Activated CD4-positive, alpha-beta T cell treated with anti-CD3 and anti-CD28 coated beads for 24 hours (primary cell): ENCODE measurements around the gene TMEM132A.

Source experiments
- DNase-seq, 2 donors: peaks; one replicate each; pipeline ENCODE4 v3.0.0-alpha.2; 2020; ENCODE audit warnings: low read depth in 2 of 2

TMEM132A gene

GRCh38 chr11:60921777-60922335 is 2.4 kb upstream of the TMEM132A start:
- no peak for DNase-seq

- DNase-seq, result no peak
These were observed 1.4 kb upstream of the TMEM132A start for GRCh38 chr11:60922906-60923305.

- no peak for DNase-seq
These were observed 934 bp upstream of the TMEM132A start for GRCh38 chr11:60923326-60923725.

GRCh38 chr11:60923800-60924109 is 505 bp upstream of the TMEM132A start:
- no peak for DNase-seq

DNA sequence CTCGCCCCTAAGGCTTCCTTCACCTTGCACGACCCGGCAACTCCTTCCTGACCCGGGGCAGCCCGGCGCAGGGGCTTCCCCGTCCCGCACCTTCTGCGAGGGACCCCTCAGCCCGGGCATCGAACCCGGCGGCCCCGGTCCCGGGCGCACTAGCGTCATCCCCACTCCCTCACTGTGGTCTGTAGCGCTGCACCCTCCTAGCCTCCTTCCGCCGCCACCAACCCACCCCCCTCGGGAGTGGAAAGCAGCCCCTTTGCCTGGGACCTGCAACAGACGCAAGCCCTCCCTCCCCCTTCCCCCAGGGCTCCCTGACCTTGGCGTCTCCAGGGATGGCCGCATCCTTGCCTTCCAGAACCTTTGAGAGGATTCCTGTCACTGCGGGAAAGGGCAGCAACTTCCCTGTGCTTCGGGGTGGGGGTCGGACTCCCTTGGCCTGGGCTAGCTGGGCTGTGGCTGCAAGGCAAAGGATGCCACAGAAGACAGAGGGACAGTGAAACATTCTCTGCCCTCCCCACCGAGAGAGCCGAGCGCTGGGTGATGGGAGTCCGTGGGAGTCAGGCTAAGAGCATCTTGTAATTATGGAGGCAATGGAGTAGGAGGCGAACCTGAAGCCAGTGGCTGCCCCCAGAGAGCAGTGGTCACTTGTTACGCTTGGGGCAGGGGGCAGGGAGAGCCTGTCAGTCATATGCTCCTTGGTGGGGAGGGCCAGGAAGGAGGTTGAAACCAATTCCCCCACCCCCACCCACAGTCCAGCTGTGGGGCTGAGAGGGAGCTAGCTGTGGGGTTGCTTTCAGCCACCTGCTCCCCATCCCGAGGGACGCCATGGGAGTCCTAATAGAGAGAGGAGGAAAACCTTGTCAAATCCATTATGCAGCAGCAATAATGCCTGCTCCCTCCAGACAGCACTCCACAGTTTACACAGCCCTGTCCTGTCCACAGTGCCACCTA is 920 bp downstream of the TMEM132A start:
- no peak for DNase-seq

DNA sequence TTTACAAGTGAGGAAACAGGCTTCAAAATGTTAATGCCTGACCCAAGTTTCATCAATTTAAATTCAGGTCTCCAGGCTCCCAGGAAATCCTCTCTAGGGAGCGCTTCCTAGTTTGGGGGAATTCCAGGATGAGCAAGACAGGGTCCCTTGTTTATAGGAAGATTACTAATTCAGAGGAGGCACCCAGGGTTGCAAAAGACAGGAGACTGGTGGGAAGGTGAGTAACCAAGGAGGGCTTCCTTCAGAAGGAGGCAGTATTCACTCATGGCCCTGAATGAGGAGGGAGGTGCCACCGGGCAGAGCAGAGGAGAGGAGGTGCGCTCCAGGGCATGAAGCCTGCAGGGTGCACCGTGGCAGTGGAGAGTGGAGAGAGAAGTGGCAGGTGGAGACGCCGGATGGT is 1.6 kb downstream of the TMEM132A start:
- DNase-seq, result no peak

GRCh38 chr11:60926500-60926899 is 2.2 kb downstream of the TMEM132A start:
- DNase-seq, result no peak

- no peak for DNase-seq
These were observed 2.9 kb downstream of the TMEM132A start for GRCh38 chr11:60927061-60927592.

- no peak for DNase-seq
These were observed 3.3 kb downstream of the TMEM132A start for GRCh38 chr11:60927600-60927999.

DNA sequence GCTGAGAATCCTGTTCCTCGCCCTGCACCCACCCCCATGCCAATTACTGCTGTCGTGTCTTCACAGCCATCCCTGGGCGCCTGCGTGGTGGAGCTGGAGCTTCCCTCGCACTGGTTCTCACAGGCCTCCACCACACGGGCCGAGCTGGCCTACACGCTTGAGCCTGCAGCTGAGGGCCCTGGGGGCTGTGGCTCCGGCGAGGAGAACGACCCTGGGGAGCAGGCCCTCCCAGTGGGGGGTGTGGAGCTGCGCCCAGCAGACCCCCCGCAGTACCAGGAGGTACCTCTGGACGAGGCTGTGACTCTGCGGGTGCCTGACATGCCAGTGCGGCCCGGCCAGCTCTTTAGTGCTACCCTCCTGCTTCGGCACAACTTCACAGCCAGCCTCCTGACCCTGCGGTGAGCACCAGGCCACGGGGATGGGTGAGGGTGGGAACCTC is 4.3 kb downstream of the TMEM132A start:
- no peak for DNase-seq

DNA sequence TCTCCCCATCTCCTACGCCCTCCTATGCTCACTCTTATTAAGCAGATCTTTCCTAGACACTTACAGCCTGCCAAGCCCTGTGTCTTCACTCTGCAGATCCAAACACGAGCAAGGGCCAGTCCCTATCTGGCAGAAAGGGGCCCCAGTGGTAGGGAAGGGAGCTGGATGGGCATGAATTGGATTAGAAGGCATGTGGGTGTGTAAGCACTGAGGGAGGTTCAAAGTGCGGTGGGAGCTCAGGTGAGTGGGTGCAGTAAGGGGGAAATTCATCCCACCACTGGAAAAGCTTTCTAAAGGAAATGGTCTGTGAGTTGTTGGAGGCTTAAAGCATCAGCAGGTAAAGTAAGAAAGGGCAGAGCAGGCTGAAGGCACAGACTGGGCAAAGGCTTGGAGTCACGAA is 5.5 kb downstream of the TMEM132A start:
- DNase-seq, result no peak

DNA sequence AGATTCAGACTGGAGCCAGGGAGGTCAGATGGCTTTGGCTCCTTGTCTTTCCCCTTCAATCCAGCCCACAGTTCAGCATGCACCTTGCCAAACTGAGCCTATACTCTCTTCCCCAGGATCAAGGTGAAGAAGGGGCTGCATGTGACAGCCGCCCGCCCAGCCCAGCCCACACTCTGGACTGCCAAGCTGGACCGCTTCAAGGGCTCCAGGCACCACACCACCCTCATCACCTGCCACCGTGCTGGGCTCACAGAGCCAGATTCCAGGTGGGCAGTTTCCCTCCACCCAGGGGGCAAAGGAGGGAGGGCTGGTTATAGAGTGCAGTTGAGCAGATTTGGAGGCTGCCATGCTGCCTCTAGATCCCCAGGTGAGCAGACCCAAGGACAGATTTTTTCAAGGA is 6.1 kb downstream of the TMEM132A start:
- DNase-seq, result no peak

- no peak for DNase-seq
These were observed 7.7 kb downstream of the TMEM132A start for GRCh38 chr11:60931917-60932316.

DNA sequence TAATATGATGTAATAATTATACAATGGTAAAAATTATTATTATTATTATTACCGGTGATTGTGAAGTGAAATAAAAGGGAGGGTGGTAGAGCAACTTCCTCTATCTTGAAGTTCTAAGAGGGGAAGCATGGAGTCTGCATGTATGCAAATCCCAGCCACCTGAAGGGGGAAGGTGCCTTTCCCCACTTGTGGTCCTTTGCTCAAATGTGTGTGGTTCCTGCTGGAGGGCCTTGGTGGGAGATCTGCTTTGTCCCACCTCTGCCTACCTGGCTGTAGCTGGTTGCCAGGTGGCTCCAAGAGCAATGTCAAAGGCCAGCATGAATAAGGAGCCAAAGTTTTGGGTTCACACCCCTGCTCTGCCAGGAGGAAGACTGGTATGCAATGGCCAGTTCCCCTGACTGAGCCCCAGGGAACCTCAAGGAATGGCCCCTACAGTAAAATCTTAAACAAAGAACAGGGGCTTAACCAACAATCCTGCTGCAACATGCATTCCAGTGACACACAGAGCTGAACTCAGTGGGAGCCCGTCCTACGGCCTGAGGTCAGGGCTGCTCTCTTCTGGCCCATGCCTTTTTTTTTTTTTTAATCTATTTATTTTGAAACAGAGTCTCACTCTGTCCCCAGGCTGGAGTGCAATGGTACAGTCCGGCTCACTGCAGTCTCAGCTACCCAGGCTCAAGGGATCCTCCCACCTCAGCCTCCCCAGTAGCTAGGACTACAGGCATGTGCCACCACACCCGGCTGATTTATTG is 8.5 kb downstream of the TMEM132A start:
- no peak for DNase-seq

DNA sequence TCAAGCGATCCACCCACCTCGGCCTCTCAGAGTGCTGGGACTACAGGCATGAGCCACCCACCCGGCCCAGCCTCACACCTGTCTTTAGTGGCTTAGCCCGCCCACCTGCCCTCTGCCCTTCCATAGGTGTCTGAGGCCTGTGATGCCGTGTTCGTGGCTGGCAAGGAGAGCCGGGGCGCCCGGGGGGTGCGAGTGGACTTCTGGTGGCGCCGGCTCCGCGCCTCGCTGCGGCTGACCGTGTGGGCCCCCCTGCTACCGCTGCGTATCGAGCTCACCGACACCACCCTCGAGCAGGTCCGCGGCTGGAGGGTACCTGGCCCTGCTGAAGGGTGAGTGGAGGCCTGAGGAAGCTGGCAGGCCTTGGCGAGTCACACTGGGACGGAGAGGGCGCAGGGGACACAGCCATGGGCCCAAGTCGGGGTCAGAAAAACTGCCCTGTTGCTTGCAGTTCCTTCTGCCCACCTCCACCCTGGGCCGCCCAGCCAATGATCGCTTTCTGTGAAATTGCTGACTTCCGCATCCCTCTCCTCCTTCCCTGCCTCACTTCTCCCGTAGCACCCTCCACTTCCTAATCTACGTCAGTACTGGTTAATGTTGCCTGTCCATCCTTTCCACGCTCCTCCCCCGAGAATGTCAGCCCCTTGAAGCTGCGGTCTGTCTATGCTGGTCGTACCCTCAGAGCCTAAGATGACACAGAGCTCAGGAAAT is 9.3 kb downstream of the TMEM132A start:
- DNase-seq, result no peak

DNA sequence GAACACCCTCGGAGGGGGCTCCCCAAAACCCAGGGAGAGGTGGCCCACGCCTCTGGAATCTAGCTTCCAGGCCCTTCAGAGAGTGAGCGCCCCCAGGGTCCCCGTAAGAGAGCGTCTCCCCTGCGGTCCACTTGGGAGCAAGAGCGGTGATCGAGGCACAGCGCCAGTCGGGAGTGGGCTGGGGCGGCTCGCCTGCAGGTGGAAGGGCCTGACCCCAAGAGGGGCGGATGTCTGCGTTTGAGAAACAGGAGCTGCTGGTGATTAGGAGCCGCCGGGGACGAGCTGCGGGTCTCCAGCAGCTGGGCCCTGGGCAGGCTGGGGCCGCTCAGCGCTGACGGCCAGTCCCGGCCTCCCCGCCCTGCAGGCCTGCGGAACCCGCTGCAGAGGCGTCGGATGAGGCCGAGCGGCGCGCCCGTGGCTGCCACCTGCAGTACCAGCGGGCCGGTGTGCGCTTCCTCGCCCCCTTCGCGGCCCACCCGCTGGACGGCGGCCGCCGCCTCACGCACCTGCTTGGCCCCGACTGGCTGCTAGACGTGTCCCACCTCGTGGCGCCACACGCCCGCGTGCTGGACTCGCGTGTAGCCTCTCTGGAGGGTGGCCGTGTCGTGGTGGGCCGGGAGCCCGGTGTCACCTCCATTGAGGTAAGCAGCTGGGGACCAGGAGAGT is 10.0 kb downstream of the TMEM132A start:
- no peak for DNase-seq

- no peak for DNase-seq
These were observed 10.7 kb downstream of the TMEM132A start for GRCh38 chr11:60934790-60935605.

DNA sequence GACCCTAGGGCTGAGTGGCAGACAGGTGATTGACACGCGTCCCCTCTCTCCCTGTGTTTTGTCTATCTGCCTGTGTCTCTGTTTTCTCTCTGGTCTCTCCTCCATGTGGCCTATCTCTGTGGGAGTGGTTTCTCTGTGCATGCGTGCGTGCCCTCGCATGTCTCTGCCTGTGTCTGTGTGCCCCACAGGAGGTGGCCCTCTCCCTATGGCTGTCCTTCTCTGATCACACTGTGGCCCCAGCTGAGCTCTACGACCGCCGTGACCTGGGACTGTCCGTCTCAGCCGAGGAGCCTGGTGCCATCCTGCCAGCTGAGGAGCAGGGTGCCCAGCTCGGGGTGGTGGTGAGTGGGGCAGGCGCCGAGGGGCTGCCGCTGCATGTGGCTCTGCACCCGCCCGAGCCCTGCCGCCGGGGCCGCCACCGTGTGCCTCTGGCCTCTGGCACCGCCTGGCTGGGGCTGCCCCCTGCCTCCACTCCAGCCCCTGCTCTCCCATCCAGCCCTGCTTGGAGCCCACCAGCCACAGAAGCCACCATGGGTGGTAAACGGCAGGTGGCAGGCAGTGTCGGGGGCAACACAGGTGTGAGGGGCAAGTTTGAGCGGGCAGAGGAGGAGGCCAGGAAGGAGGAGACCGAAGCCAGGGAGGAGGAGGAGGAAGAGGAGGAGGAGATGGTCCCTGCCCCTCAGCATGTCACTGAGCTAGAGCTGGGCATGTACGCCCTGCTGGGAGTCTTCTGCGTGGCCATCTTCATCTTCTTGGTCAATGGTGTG is 11.6 kb downstream of the TMEM132A start:
- no peak for DNase-seq

GRCh38 chr11:60936467-60937143 is 12.3 kb downstream of the TMEM132A start:
- DNase-seq, result no peak
